Panc1 (cell line): ENCODE data around the gene PDS5A. TPM values are rescaled to one million over a fixed set of nuclear protein-coding genes. Genes with fewer than 3 reads are reported as not detected.

ENCODE experiments used
- ATAC-seq: fragments of 200-7000 bp; cut with Tn5 transposase; 2 replicates; pipeline ENCODE4 v1.9.1; 2020; ENCODE audit warnings: mild to moderate bottlenecking, moderate library complexity
- BruUV-seq: library from RNA; stranded (reverse); fragments of 400-500 nt; replicated peaks from 2 replicates; lab custom pipeline; 2021; lab: Mats Ljungman, UMichigan
- CTCF ChIA-PET: fragments of 300-600 bp; sonication (Branson Sonifier 250); formaldehyde crosslinking; loops from one replicate; lab custom pipeline; 2022; ENCODE audit warnings: antibody characterized with exemption; lab: Charles Lee
- POLR2A ChIA-PET: fragments of 300-600 bp; sonication (Branson Sonifier 250); formaldehyde crosslinking; loops from one replicate; lab custom pipeline; 2022; ENCODE audit warnings: antibody characterized with exemption; lab: Charles Lee
- DNase-seq: peaks from one replicate; pipeline ENCODE4 v3.0.0-alpha.2; 2010; ENCODE audit warnings: low read depth, low spot score
- H3K27ac ChIP-seq: 2 replicates; pipeline ENCODE4 v1.5.1; 2011; ENCODE audit warnings: mild to moderate bottlenecking, low read length, inconsistent platforms
- H3K27me3 ChIP-seq: fragments of 200-500 bp; sonication (Bioruptor generic); 2 replicates; pipeline ENCODE4 v1.6.0; 2014; ENCODE audit warnings: low read length, inconsistent platforms; ENCODE audit not compliant: control insufficient read depth, insufficient read depth
- H3K36me3 ChIP-seq: fragments of 200-500 bp; sonication (Bioruptor generic); 2 replicates; pipeline ENCODE4 v1.5.1; 2014; ENCODE audit warnings: inconsistent platforms, mild to moderate bottlenecking, low read length, moderate library complexity; ENCODE audit not compliant: control insufficient read depth, insufficient read depth
- H3K4me1 ChIP-seq: 2 replicates; pipeline ENCODE4 v1.5.1; 2011; ENCODE audit warnings: inconsistent platforms, mild to moderate bottlenecking, low read length, moderate library complexity; ENCODE audit not compliant: control insufficient read depth, insufficient read depth
- H3K4me3 ChIP-seq, 2 experiments: 2 replicates each; pipeline ENCODE4 v1.5.1; 2011 to 2012; ENCODE audit warnings: low read depth in 2 of 2, low read length in 2 of 2, mild to moderate bottlenecking in 2 of 2, inconsistent platforms in 1 of 2, moderate library complexity in 1 of 2
- H3K9me3 ChIP-seq: fragments of 200-500 bp; sonication (Bioruptor generic); 2 replicates; pipeline ENCODE4 v1.5.1; 2014; ENCODE audit warnings: low read depth, mild to moderate bottlenecking, inconsistent platforms, low read length, moderate library complexity; ENCODE audit not compliant: control insufficient read depth, insufficient read depth
- CTCF ChIP-seq: fragments of 450-650 bp; IDR thresholded peaks from 2 replicates; pipeline ENCODE4 v1.5.1; 2017; ENCODE audit warnings: mild to moderate bottlenecking
- POLR2AphosphoS5 ChIP-seq: IDR thresholded peaks from 2 replicates; pipeline ENCODE4 v1.6.1; 2012; ENCODE audit warnings: mild to moderate bottlenecking, low read depth, low read length, moderate library complexity
- SIN3A ChIP-seq: IDR thresholded peaks from 2 replicates; pipeline ENCODE4 v1.6.1; 2012; ENCODE audit warnings: low read depth, mild to moderate bottlenecking, low read length, moderate library complexity, borderline replicate concordance; ENCODE audit not compliant: insufficient read depth
- TCF7L2 ChIP-seq: IDR thresholded peaks from 2 replicates; pipeline ENCODE4 v1.6.1; 2011; ENCODE audit warnings: mild to moderate bottlenecking, low read depth, low read length, inconsistent platforms
- in situ Hi-C: cut with HindIII; loops from 2 replicates; pipeline ENCODE4 v1.10.0; 2016; ENCODE audit warnings: low sequenced_read_pairs, low pct_unique_long_range_greater_than_20kb
- intact Hi-C: fragments of 100-400 bp; cut with micrococcal nuclease; formaldehyde crosslinking; loops from one replicate; pipeline ENCODE4 v1.10.0; 2022; ENCODE audit not compliant: unreplicated experiment
- total RNA-seq: library from RNA; stranded (reverse); gene quantifications from one replicate; pipeline ENCODE4 v1.2.1, GENCODE V29; 2021; ENCODE audit not compliant: unreplicated experiment
- TF ChIP-seq, protein P1 (sequence below), 2 experiments: IDR thresholded peaks; 2 replicates each; pipeline ENCODE4 v1.6.1; 2011 to 2012; ENCODE audit warnings: low read depth in 2 of 2, control low read depth in 1 of 2, low read length in 1 of 2, mild to moderate bottlenecking in 1 of 2, moderate library complexity in 1 of 2; ENCODE audit not compliant: insufficient read depth in 1 of 2

Gene PDS5A
- total RNA-seq, 1 experiment from 2014 or later, result 69.2 TPM

DNA sequence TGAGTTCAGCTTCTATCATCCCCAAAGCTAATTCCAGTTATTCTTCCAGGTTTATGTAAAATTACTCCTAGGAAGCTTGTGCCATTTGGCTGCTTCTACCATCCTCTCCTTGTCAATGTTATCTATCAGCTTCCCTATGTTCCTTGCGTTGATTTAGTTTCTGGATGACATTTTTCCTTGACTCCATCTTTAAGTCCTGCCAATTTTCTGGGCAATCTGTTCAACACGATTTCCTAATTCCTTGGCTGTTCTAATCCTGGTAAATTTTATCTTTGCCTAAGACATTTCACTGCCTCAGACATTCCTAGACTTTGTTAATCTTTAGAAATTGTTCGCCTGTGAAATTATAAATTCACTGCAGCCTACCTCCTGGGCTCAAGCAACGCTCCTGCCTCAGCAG, 125.1 kb downstream of the PDS5A start:
- no TSS peak for BruUV-seq
- Histone ChIP-seq H3K27ac (no peak overlapping the region), H3K4me1 (no peaks in the 10 kb centered on the region), H3K27me3 (no peaks in the 10 kb centered on the region), H3K4me3 (no peak overlapping the region), H3K36me3 (peaks cover 17% of the 10 kb centered on the region), H3K9me3 (no peaks in the 10 kb centered on the region)
- TF ChIP-seq, protein P1, sequence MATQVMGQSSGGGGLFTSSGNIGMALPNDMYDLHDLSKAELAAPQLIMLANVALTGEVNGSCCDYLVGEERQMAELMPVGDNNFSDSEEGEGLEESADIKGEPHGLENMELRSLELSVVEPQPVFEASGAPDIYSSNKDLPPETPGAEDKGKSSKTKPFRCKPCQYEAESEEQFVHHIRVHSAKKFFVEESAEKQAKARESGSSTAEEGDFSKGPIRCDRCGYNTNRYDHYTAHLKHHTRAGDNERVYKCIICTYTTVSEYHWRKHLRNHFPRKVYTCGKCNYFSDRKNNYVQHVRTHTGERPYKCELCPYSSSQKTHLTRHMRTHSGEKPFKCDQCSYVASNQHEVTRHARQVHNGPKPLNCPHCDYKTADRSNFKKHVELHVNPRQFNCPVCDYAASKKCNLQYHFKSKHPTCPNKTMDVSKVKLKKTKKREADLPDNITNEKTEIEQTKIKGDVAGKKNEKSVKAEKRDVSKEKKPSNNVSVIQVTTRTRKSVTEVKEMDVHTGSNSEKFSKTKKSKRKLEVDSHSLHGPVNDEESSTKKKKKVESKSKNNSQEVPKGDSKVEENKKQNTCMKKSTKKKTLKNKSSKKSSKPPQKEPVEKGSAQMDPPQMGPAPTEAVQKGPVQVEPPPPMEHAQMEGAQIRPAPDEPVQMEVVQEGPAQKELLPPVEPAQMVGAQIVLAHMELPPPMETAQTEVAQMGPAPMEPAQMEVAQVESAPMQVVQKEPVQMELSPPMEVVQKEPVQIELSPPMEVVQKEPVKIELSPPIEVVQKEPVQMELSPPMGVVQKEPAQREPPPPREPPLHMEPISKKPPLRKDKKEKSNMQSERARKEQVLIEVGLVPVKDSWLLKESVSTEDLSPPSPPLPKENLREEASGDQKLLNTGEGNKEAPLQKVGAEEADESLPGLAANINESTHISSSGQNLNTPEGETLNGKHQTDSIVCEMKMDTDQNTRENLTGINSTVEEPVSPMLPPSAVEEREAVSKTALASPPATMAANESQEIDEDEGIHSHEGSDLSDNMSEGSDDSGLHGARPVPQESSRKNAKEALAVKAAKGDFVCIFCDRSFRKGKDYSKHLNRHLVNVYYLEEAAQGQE (IDR thresholded peaks at IDR 0.05; ENCODE audit: insufficient read depth in 1 of 2, low read depth in 2 of 2, low read length in 1 of 2), result no peak
- no peak for TF ChIP-seq TCF7L2
- TF ChIP-seq SIN3A, result no peak
- TF ChIP-seq CTCF, result no peak
- no peak for TF ChIP-seq POLR2AphosphoS5
- in situ Hi-C loops, result no loop called here
- ATAC-seq (no peak), DNase-seq (no peak)
- ChIA-PET POLR2A (no interaction called here), CTCF (no interaction called here)
- intact Hi-C loops, result no loop called here

DNA sequence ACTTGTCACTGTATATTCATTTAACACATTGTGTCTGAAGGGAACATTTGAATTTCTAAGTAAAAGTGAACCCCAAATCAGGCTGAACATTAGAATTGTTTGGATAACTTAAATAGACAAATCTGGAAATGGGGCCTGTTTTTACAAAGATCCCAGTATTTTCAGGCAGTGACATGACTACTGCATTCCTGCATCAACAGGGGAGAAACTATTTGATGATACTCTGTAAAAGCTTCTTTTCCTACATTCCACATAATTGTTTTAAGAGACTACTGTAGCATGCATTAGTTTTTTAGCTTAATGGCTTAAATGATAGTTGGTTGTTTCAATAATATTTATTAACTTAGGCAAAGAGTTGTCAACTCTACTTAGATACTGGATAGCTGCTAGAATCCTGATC, 127.0 kb downstream of the PDS5A start:
- DNase-seq (no peak), ATAC-seq (no peak)
- H3K9me3 ChIP-seq, result no peaks in the 10 kb centered on the region
- no peak for TF ChIP-seq TCF7L2
- no peak for TF ChIP-seq POLR2AphosphoS5
- TF ChIP-seq SIN3A, result no peak
- TF ChIP-seq, protein P1 (IDR thresholded peaks at IDR 0.05; ENCODE audit: insufficient read depth in 1 of 2, low read depth in 2 of 2, low read length in 1 of 2), result no peak
- no peak for TF ChIP-seq CTCF
- no peak overlapping the region for H3K4me3 ChIP-seq
- intact Hi-C loops (no loop called here), in situ Hi-C loops (no loop called here)
- no peaks in the 10 kb centered on the region for H3K27me3 ChIP-seq
- ChIA-PET CTCF (interaction anchor here (0.6 to 0.7 kb wide), 2 partner anchors 57 to 408 kb away, joined by 4 to 6 read pairs; no protein-coding TSS in a partner anchor), POLR2A (no interaction called here)
- no peak overlapping the region for H3K27ac ChIP-seq
- BruUV-seq, result no TSS peak
- no peaks in the 10 kb centered on the region for H3K4me1 ChIP-seq
- H3K36me3 ChIP-seq, result peaks cover 24% of the 10 kb centered on the region
